HEK293 (cell line): ENCODE results near the gene CLDN17.

Experiments
- CTCF ChIA-PET: fragments of 350-600 bp; formaldehyde crosslinking; extraction: SDS; loops from one replicate; lab custom pipeline; 2021; ENCODE audit warnings: antibody characterized with exemption; lab: Yijun Ruan, JAX
- POLR2A ChIA-PET: fragments of 300-600 bp; formaldehyde crosslinking; extraction: SDS; loops from one replicate; lab custom pipeline; 2020; ENCODE audit warnings: antibody characterized with exemption, inconsistent platforms; lab: Yijun Ruan, JAX
- H3K27ac ChIP-seq: fragments of 200-500 bp; sonication (Bioruptor generic); 2 replicates; pipeline ENCODE4 v1.5.1; 2014; ENCODE audit warnings: low read depth, low read length, control low read depth, inconsistent platforms; ENCODE audit errors: extremely low read depth
- H3K36me3 ChIP-seq, 2 experiments: fragments of 200-500 bp in 1 of 2; sonication (Bioruptor generic) in 1 of 2; 1 replicate in 1 of 2; 2 replicates in 1 of 2; pipeline ENCODE4 v1.5.1; 2014 to 2017; ENCODE audit warnings: inconsistent platforms in 2 of 2, low read length in 2 of 2; ENCODE audit not compliant: control insufficient read depth in 2 of 2, insufficient read depth in 1 of 2
- H3K4me1 ChIP-seq: fragments of 200-500 bp; sonication (Bioruptor generic); 2 replicates; pipeline ENCODE4 v1.5.1; 2014; ENCODE audit warnings: mild to moderate bottlenecking, low read length, inconsistent platforms; ENCODE audit not compliant: control insufficient read depth, insufficient read depth
- H3K4me3 ChIP-seq: 2 replicates; pipeline ENCODE4 v1.5.1; 2011; ENCODE audit warnings: low read depth, mild to moderate bottlenecking, control low read depth, low read length, moderate library complexity
- H3K9me3 ChIP-seq: fragments of 200-500 bp; sonication (Bioruptor generic); 2 replicates; pipeline ENCODE4 v1.5.1; 2014; ENCODE audit warnings: low read depth, low read length, inconsistent platforms; ENCODE audit not compliant: control insufficient read depth, insufficient read depth
- HOXA7 ChIP-seq: sonication (generic); formaldehyde crosslinking; IDR thresholded peaks from 2 replicates; pipeline ENCODE4 v1.8.1; 2022; ENCODE audit warnings: missing genetic modification reagents, borderline replicate concordance
- PRDM10 ChIP-seq: fragments of 450-650 bp; formaldehyde crosslinking; IDR thresholded peaks from 2 replicates; pipeline ENCODE4 v1.5.1; 2016; ENCODE audit warnings: missing biosample characterization, missing genetic modification characterization
- PRDM6 ChIP-seq: fragments of 450-650 bp; formaldehyde crosslinking; IDR thresholded peaks from 2 replicates; pipeline ENCODE4 v1.5.1; 2017; ENCODE audit warnings: missing biosample characterization, missing genetic modification characterization
- ZBTB17 ChIP-seq: fragments of 450-650 bp; formaldehyde crosslinking; IDR thresholded peaks from 2 replicates; pipeline ENCODE4 v1.5.1; 2016; ENCODE audit warnings: missing biosample characterization, missing genetic modification characterization
- ZBTB21 ChIP-seq: fragments of 450-650 bp; formaldehyde crosslinking; IDR thresholded peaks from 2 replicates; pipeline ENCODE4 v1.5.1; 2017; ENCODE audit warnings: missing biosample characterization, missing genetic modification characterization
- ZBTB6 ChIP-seq: fragments of 450-650 bp; formaldehyde crosslinking; IDR thresholded peaks from 2 replicates; pipeline ENCODE4 v1.5.1; 2017; ENCODE audit warnings: missing biosample characterization, missing genetic modification characterization
- ZFP41 ChIP-seq: fragments of 450-650 bp; formaldehyde crosslinking; IDR thresholded peaks from 2 replicates; pipeline ENCODE4 v1.5.1; 2016; ENCODE audit warnings: missing biosample characterization, missing genetic modification characterization, borderline replicate concordance
- ZFP69B ChIP-seq: fragments of 450-650 bp; formaldehyde crosslinking; IDR thresholded peaks from 2 replicates; pipeline ENCODE4 v1.5.1; 2016; ENCODE audit warnings: missing biosample characterization, missing genetic modification characterization
- ZNF169 ChIP-seq: fragments of 450-650 bp; formaldehyde crosslinking; IDR thresholded peaks from 2 replicates; pipeline ENCODE4 v1.5.1; 2016; ENCODE audit warnings: missing biosample characterization, missing genetic modification characterization
- ZNF174 ChIP-seq: fragments of 450-650 bp; formaldehyde crosslinking; IDR thresholded peaks from 2 replicates; pipeline ENCODE4 v1.5.0; 2017; ENCODE audit warnings: missing biosample characterization, mild to moderate bottlenecking, missing genetic modification characterization
- ZNF19 ChIP-seq: fragments of 450-650 bp; formaldehyde crosslinking; IDR thresholded peaks from 2 replicates; pipeline ENCODE4; 2016; ENCODE audit warnings: missing biosample characterization, missing genetic modification characterization, low read depth
- ZNF350 ChIP-seq: fragments of 450-650 bp; formaldehyde crosslinking; IDR thresholded peaks from 2 replicates; pipeline ENCODE4 v1.5.0; 2017; ENCODE audit warnings: missing biosample characterization, mild to moderate bottlenecking, missing genetic modification characterization
- ZNF394 ChIP-seq: fragments of 450-650 bp; formaldehyde crosslinking; IDR thresholded peaks from 2 replicates; pipeline ENCODE4 v1.5.1; 2016; ENCODE audit warnings: missing biosample characterization, missing genetic modification characterization, mild to moderate bottlenecking, moderate library complexity, borderline replicate concordance
- ZNF416 ChIP-seq: fragments of 450-650 bp; formaldehyde crosslinking; IDR thresholded peaks from 2 replicates; pipeline ENCODE4 v1.5.1; 2016; ENCODE audit warnings: missing biosample characterization, missing genetic modification characterization
- ZNF530 ChIP-seq: fragments of 450-650 bp; formaldehyde crosslinking; IDR thresholded peaks from 2 replicates; pipeline ENCODE4 v1.5.1; 2016; ENCODE audit warnings: low read depth, missing biosample characterization, missing genetic modification characterization
- ZNF664 ChIP-seq: fragments of 450-650 bp; formaldehyde crosslinking; IDR thresholded peaks from 2 replicates; pipeline ENCODE4 v1.5.1; 2016; ENCODE audit warnings: missing biosample characterization, missing genetic modification characterization
- ZNF768 ChIP-seq: fragments of 450-650 bp; formaldehyde crosslinking; IDR thresholded peaks from 2 replicates; pipeline ENCODE4 v1.5.1; 2018; ENCODE audit warnings: missing biosample characterization, mild to moderate bottlenecking, missing genetic modification characterization
- ZNF785 ChIP-seq: fragments of 450-650 bp; formaldehyde crosslinking; IDR thresholded peaks from 2 replicates; pipeline ENCODE4 v1.5.1; 2016; ENCODE audit warnings: missing biosample characterization, missing genetic modification characterization
- ZSCAN23 ChIP-seq: fragments of 450-650 bp; formaldehyde crosslinking; IDR thresholded peaks from 2 replicates; pipeline ENCODE4 v1.5.1; 2016; ENCODE audit warnings: missing biosample characterization, missing genetic modification characterization

Gene CLDN17

GRCh38 chr21:30148906-30149305 is 17.7 kb downstream of the CLDN17 start:
- TF ChIP-seq ZNF768 (tag by site-specific recombination) = no peak
- no peak for TF ChIP-seq ZNF350
- TF ChIP-seq ZNF530 = no peak
- no peak for TF ChIP-seq ZNF169
- no peak for TF ChIP-seq ZSCAN23 (tag by site-specific recombination)
- TF ChIP-seq ZFP41 (tag by site-specific recombination) = no peak
- no peak for TF ChIP-seq HOXA7 (CRISPR knock-in tag)
- ChIA-PET POLR2A (no interaction called here), CTCF (no interaction called here)
- no peaks in the 10 kb centered on the region; the same call in 1 of the 2 replicates for H3K4me1 ChIP-seq
- no peak overlapping the region for H3K27ac ChIP-seq
- no peak overlapping the region for H3K4me3 ChIP-seq
- H3K9me3 ChIP-seq = no peaks in the 10 kb centered on the region
- no peaks in the 10 kb centered on the region for H3K36me3 ChIP-seq

GRCh38 chr21:30146558-30147282 is 19.9 kb downstream of the CLDN17 start:
- no peaks in the 10 kb centered on the region for H3K9me3 ChIP-seq
- no peak overlapping the region for H3K27ac ChIP-seq
- ChIA-PET CTCF (no interaction called here), POLR2A (no interaction called here)
- H3K36me3 ChIP-seq = no peaks in the 10 kb centered on the region
- H3K4me1 ChIP-seq = no peaks in the 10 kb centered on the region; the same call in 1 of the 2 replicates
- H3K4me3 ChIP-seq = peak overlapping the region; percentile 9
- TF ChIP-seq ZNF174 (tag by site-specific recombination) = no peak
- no peak for TF ChIP-seq ZNF416 (tag by site-specific recombination)
- no peak for TF ChIP-seq ZNF785 (tag by site-specific recombination)
- no peak for TF ChIP-seq ZBTB6 (tag by site-specific recombination)
- TF ChIP-seq ZNF19 (tag by site-specific recombination) = no peak
- TF ChIP-seq ZBTB21 (tag by site-specific recombination) = peak; percentile 37; the same call in 1 of the 2 replicates
- no peak for TF ChIP-seq ZNF394 (tag by site-specific recombination)
- no peak for TF ChIP-seq ZNF664
- no peak for TF ChIP-seq ZFP69B (tag by site-specific recombination)
- no peak for TF ChIP-seq PRDM6 (tag by site-specific recombination)
- peak; percentile 66 for TF ChIP-seq PRDM10 (tag by site-specific recombination)
- 0 out of 2 replicates have a peak, but pooled peaks have one; percentile 22 for TF ChIP-seq ZBTB17 (tag by site-specific recombination)
